Hepatocyte (in vitro differentiated cells): Measurements from ENCODE around the gene TSPAN9.

ENCODE experiments used
- CTCF ChIP-seq: fragments of 200-600 bp; sonication (generic); IDR thresholded peaks from 2 replicates; pipeline ENCODE4 v1.5.1; 2016; ENCODE audit warnings: antibody characterized with exemption, mild to moderate bottlenecking; ENCODE audit not compliant: poor library complexity
- EZH2 ChIP-seq: fragments of 200-600 bp; sonication (generic); IDR thresholded peaks from 2 replicates; pipeline ENCODE4 v1.6.1; 2016; ENCODE audit warnings: antibody characterized with exemption, mild to moderate bottlenecking, borderline replicate concordance
- EZH2phosphoT487 ChIP-seq: fragments of 200-600 bp; sonication (generic); IDR thresholded peaks from one replicate; pipeline ENCODE4 v1.6.1; 2018; ENCODE audit warnings: antibody characterized with exemption, mild to moderate bottlenecking, low read depth, moderate library complexity; ENCODE audit not compliant: unreplicated experiment, severe bottlenecking

DNA sequence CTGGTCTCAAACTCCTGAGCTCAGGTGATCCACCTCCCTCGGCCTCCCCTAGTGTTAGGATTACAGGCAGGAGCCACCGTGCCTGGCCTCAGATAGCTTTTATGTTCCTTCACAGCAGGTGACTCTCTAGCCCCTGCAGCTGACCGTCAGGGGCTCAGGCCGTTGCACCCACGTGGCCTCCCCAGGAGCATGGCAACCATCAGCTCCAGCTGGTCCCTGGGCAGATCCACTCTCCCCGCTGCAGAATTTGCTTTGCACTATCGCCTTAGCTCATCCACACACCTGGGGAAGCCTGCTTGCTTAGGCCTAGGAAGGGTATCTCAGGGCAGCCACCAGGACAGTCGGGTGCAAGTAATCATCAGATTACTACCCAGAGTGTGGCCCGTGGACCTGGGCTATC, 62.6 kb downstream of the TSPAN9 start:
- TF ChIP-seq CTCF (no peak), EZH2 (no peak), EZH2phosphoT487 (no peak)
